ENCODE results near the gene MTMR6.

The MTMR6 gene

DNA sequence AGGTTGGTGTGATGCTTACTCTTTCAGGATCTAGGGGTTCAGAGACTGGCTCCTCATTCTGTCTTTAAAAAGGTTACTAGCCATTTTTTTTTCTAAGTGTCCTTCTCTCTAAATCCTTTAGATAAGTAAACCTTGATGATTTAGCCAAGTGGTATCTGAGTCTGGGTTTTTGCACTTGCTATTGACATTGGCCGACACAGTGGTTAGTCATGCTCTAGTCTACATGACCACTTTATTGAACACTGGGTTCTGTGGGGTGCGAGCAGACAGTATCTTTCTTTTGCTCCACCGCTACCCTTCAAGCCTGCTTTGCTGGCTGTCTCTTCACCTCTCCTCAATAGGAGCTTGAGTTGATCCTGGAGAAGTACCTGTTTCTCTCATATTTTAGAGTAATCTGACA, 7.9 kb upstream of the MTMR6 start:
- TF ChIP-seq CTCF (IDR thresholded peaks at IDR 0.05; ENCODE audit: insufficient read depth, missing control alignments), result no peak
- FAIRE-seq (no peak), DNase-seq (ENCODE audit: insufficient read length, low spot score) (no peak)

- no peak for TF ChIP-seq CTCF (IDR thresholded peaks at IDR 0.05; ENCODE audit: insufficient read depth, missing control alignments)
- no peak for DNase-seq (ENCODE audit: insufficient read length, low spot score)
- FAIRE-seq, result peak; percentile 91
Measured at GRCh38 chr13:25292301-25292700, 5.0 kb upstream of the MTMR6 start.

- DNase-seq (ENCODE audit: insufficient read length, low spot score) (no peak), FAIRE-seq (peak; percentile 41)
- TF ChIP-seq CTCF (IDR thresholded peaks at IDR 0.05; ENCODE audit: insufficient read depth, missing control alignments), result no peak
Measured at GRCh38 chr13:25291691-25292090, 4.4 kb upstream of the MTMR6 start.

DNA sequence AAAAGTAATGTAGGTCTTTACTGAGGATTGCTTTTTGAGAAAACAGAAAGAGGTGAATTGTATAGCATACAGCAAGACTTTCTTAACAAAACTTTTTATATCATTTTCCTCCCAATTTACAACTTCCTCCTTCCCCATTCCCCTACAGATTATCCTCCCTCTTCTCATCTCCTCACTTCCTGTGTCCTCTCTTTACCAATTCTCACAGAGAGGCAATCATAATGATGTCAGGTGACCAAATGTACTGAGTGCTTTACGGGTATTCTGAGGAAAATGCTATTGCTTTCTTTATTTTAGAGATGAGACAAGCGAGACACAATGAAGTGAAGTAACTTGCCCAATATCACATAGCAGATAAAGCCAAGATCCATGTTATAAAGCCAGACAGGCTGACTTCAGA, 1.7 kb upstream of the MTMR6 start:
- TF ChIP-seq CTCF (IDR thresholded peaks at IDR 0.05; ENCODE audit: insufficient read depth, missing control alignments), result no peak

DNA sequence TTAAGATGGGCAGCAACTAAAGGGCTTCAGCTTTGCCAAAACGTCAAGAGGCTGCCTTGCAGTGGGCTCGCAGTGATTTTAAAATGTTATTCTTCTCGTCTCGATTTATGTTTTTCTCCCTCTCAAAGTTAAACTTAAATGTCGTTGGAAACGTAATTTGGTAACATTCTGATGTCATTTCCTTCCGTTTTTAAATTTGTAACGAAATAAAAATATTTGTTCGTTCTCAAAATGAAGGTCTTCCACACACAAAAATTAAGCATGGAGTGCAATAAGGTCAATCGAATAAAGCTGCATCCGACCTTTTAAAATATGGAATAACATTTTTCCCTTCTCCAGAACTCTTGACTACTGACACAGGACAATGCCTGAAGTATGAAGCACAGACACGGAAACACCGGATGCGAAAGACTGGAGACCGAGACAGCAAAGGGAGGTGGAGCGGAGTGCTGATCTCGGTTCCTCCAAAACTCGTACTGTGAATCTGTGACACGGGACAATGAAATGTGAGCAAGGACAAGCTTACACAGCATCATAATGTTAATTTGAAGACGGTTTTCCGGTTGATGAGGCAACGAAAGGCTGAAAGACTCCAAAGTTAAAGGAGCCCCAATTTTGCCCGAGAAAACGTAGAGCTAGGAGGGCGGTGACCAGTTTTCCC, 850 bp downstream of the MTMR6 start:
- TF ChIP-seq CTCF (IDR thresholded peaks at IDR 0.05; ENCODE audit: insufficient read depth, missing control alignments), result no peak
- DNase-seq (ENCODE audit: insufficient read length, low spot score) (no peak), FAIRE-seq (no peak)

More for the DNA sequence above, 1.7 kb upstream of the MTMR6 start:
- FAIRE-seq, result no peak
- no peak for DNase-seq (ENCODE audit: insufficient read length, low spot score)

GRCh38 chr13:25281935-25282332, 5.4 kb downstream of the MTMR6 start:
- TF ChIP-seq CTCF (IDR thresholded peaks at IDR 0.05; ENCODE audit: insufficient read depth, missing control alignments), result no peak
- FAIRE-seq (no peak), DNase-seq (ENCODE audit: insufficient read length, low spot score) (no peak)

- no peak for TF ChIP-seq CTCF (IDR thresholded peaks at IDR 0.05; ENCODE audit: insufficient read depth, missing control alignments)
- DNase-seq (ENCODE audit: insufficient read length, low spot score), result no peak
- FAIRE-seq, result no peak
Measured at GRCh38 chr13:25281193-25281934, 5.9 kb downstream of the MTMR6 start.

All from D721Med (cell line).